ENCODE results near the gene OLFM2. TPM values are rescaled to one million over a fixed set of nuclear protein-coding genes. Genes with fewer than 3 reads are reported as not detected.
"Not testable (repeated sequence)": the region's sequence is repeated elsewhere in the genome, so short reads cannot be mapped to it uniquely, and the experiment has no call there.

OLFM2 gene
- polyA plus RNA-seq (2013, experiment 1 of 2; ENCODE audit: insufficient read length) = 127 TPM
- 240 TPM for polyA plus RNA-seq (2013, experiment 2 of 2; ENCODE audit: insufficient read length)

- peak; percentile 49 for DNase-seq
These were observed at the start of gene OLFM2 for GRCh38 chr19:9936326-9937000. TSS of gene OLFM2 (minus strand) at chr19:9936515. CDS start at chr19:9936366, 149 bp downstream.

- peak; percentile 70 for DNase-seq
These were observed 45.3 kb upstream of the OLFM2 start for GRCh38 chr19:9981406-9982260.

- no peak for DNase-seq
These were observed 35.8 kb upstream of the OLFM2 start for GRCh38 chr19:9972103-9972502.

GRCh38 chr19:9971166-9971897, 35.0 kb upstream of the OLFM2 start:
- DNase-seq = no peak

GRCh38 chr19:9970481-9970880, 34.2 kb upstream of the OLFM2 start:
- DNase-seq = no peak

- DNase-seq = no peak
These were observed 33.3 kb upstream of the OLFM2 start for GRCh38 chr19:9969688-9969975.

- no peak for DNase-seq
These were observed 32.7 kb upstream of the OLFM2 start for GRCh38 chr19:9968820-9969687.

GRCh38 chr19:9967326-9967725, 31.0 kb upstream of the OLFM2 start:
- no peak for DNase-seq

- no peak for DNase-seq
These were observed 30.1 kb upstream of the OLFM2 start for GRCh38 chr19:9966448-9966847.

GRCh38 chr19:9966024-9966423, 29.7 kb upstream of the OLFM2 start:
- DNase-seq = no peak

- no peak for DNase-seq
These were observed 26.4 kb upstream of the OLFM2 start for GRCh38 chr19:9962623-9963290.

GRCh38 chr19:9961103-9961502, 24.8 kb upstream of the OLFM2 start:
- no peak for DNase-seq

- DNase-seq = peak; percentile 93
These were observed 22.1 kb upstream of the OLFM2 start for GRCh38 chr19:9958379-9958821.

- peak; percentile 54 for DNase-seq
These were observed 20.6 kb upstream of the OLFM2 start for GRCh38 chr19:9956956-9957355.

GRCh38 chr19:9953802-9954542, 17.7 kb upstream of the OLFM2 start:
- DNase-seq = no peak

GRCh38 chr19:9952276-9952675, 16.0 kb upstream of the OLFM2 start:
- no peak for DNase-seq

GRCh38 chr19:9947441-9947840, 11.1 kb upstream of the OLFM2 start:
- DNase-seq = no peak

GRCh38 chr19:9946528-9947125, 10.3 kb upstream of the OLFM2 start:
- DNase-seq = not testable (repeated sequence)

GRCh38 chr19:9945319-9945966, 9.1 kb upstream of the OLFM2 start:
- DNase-seq = peak; percentile 100

GRCh38 chr19:9943744-9944143, 7.4 kb upstream of the OLFM2 start:
- no peak for DNase-seq
